ENCODE data around the gene ARHGAP1. TPM values are rescaled to one million over a fixed set of nuclear protein-coding genes. Genes with fewer than 3 reads are reported as not detected.

Gene ARHGAP1
- polyA plus RNA-seq, 2 of the 4 experiments (the other 2 are of a cell fraction), result 17.2 to 35.2 TPM

DNA sequence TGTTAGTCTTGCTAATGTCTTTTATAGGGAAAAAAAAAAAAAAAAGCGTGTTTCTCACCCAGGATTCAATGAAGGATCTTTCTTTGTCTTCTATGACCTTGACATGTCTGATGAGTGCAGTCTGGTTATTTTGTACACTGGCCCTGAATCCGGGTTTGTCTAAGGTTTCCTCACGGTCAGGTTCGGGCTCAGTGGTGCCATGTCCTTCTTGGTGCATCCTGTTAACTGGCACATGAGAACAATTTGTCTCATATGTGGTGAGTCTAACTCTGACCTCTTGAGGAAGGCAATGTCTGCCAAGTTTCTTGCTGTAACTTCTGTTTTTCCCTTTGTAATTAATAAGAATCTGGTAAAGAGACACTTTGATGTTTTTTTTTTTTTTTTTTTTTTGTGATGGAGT is 31.1 kb upstream of the ARHGAP1 start:
- H3K9me3 ChIP-seq, result no peaks in the 10 kb centered on the region
- 92% methylated on average over 4 of the region's 4 CpGs for WGBS (ENCODE audit: missing lambda C conversion rate)
- ATAC-seq, result no peak
- no peak for FAIRE-seq
- no peak overlapping the region for H3K4me3 ChIP-seq
- TF ChIP-seq FOSB (CRISPR knock-in tag; IDR thresholded peaks at IDR 0.05), result no peak
- TF ChIP-seq HMGXB4 (CRISPR knock-in tag; IDR thresholded peaks at IDR 0.05; ENCODE audit: borderline replicate concordance), result no peak
- TF ChIP-seq E2F6 (IDR thresholded peaks at IDR 0.05; ENCODE audit: borderline replicate concordance, low read depth), result no peak
- TF ChIP-seq ZC3H11A (IDR thresholded peaks at IDR 0.05), result no peak
- TF ChIP-seq CEBPB (IDR thresholded peaks at IDR 0.05), result no peak
- no peak for TF ChIP-seq CTCF (IDR thresholded peaks at IDR 0.05)
- no peak for TF ChIP-seq KDM5A (IDR thresholded peaks at IDR 0.05)
- no peak overlapping the region for H3K4me2 ChIP-seq
- POLR2A ChIA-PET, result no interaction called here
- no peak overlapping the region for H3K27ac ChIP-seq
- no peaks in the 10 kb centered on the region for H3K4me1 ChIP-seq
- DNase-seq (ENCODE audit: low read depth in 1 of 2, low spot score in 1 of 2), result no peak
- CTCF ChIA-PET, result no interaction called here

GRCh38 chr11:46729110-46730027 is 28.9 kb upstream of the ARHGAP1 start:
- peak in 1 of 2 experiments; percentile 7; a peak in 1 of 6 replicates for ATAC-seq
- ChIA-PET CTCF (interaction anchor here (0.6 kb wide), 1 partner anchor 782 kb away, joined by 3 read pairs; no protein-coding TSS in a partner anchor), POLR2A (no interaction called here)
- no peak overlapping the region for H3K27ac ChIP-seq
- H3K4me2 ChIP-seq, result no peak overlapping the region
- H3K4me3 ChIP-seq, result no peak overlapping the region
- no peak for DNase-seq (ENCODE audit: low read depth in 1 of 2, low spot score in 1 of 2)
- H3K9me3 ChIP-seq, result no peaks in the 10 kb centered on the region
- TF ChIP-seq KDM1A (IDR thresholded peaks at IDR 0.05; ENCODE audit: low read depth) (no peak), JUNB (IDR thresholded peaks at IDR 0.05) (no peak), KDM5A (IDR thresholded peaks at IDR 0.05) (no peak), MAZ (IDR thresholded peaks at IDR 0.05; ENCODE audit: borderline replicate concordance, low read depth, low read length) (no peak), EP300 (IDR thresholded peaks at IDR 0.05) (no peak), ZNF302 (CRISPR knock-in tag; IDR thresholded peaks at IDR 0.05) (no peak), PHF8 (IDR thresholded peaks at IDR 0.05; ENCODE audit: borderline replicate concordance, low read depth) (no peak), SMC3 (IDR thresholded peaks at IDR 0.05) (no peak), CEBPB (IDR thresholded peaks at IDR 0.05) (no peak), POLR2AphosphoS2 (conservative IDR thresholded peaks at IDR 0.05; ENCODE audit: low read length) (no peak), NPAS2 (CRISPR knock-in tag; IDR thresholded peaks at IDR 0.05; ENCODE audit: borderline replicate concordance) (no peak), EHMT2 (IDR thresholded peaks at IDR 0.05; ENCODE audit: low read depth) (no peak), E2F6 (IDR thresholded peaks at IDR 0.05; ENCODE audit: borderline replicate concordance, low read depth) (no peak), ESRRA (IDR thresholded peaks at IDR 0.05; ENCODE audit: borderline replicate concordance, low read length) (no peak)
- H3K4me1 ChIP-seq, result no peaks in the 10 kb centered on the region
- no peak for FAIRE-seq
- 79% methylated on average over 24 of the region's 24 CpGs for WGBS (ENCODE audit: missing lambda C conversion rate)
